Measurements from ENCODE around the gene SPATA25. TPM values are rescaled to one million over a fixed set of nuclear protein-coding genes. Genes with fewer than 3 reads are reported as not detected.

SPATA25 gene
- total RNA-seq, 4 donors from 2014 or later = 1.8 to 27.0 (median 3.6) TPM

GRCh38 chr20:45912344-45912682 lies 24.9 kb upstream of the SPATA25 start:
- DNase-seq (ENCODE audit: low spot score) = no peak
- TF ChIP-seq CTCF (IDR thresholded peaks at IDR 0.05) = no peak
- no peak for ATAC-seq (ENCODE audit: low FRiP score)

- TF ChIP-seq CTCF (IDR thresholded peaks at IDR 0.05) = no peak
- DNase-seq (ENCODE audit: low spot score) = no peak
- ATAC-seq (ENCODE audit: low FRiP score) = peak; percentile 33
Observed at GRCh38 chr20:45911486-45912343, 24.3 kb upstream of the SPATA25 start, which contains the start of gene PLTP. Gene PLTP (minus strand): TSS chr20:45912155. CDS start chr20:45911452, 703 bp downstream.

- ATAC-seq (ENCODE audit: low FRiP score) (peak; percentile 92), DNase-seq (ENCODE audit: low spot score) (peak; percentile 99)
- TF ChIP-seq CTCF (IDR thresholded peaks at IDR 0.05) = no peak
Observed at GRCh38 chr20:45910670-45911485, 23.5 kb upstream of the SPATA25 start.

GRCh38 chr20:45909817-45910669 lies 22.6 kb upstream of the SPATA25 start:
- ATAC-seq (ENCODE audit: low FRiP score) = no peak
- TF ChIP-seq CTCF (IDR thresholded peaks at IDR 0.05) = no peak
- no peak for DNase-seq (ENCODE audit: low spot score)

- DNase-seq (ENCODE audit: low spot score) (no peak), ATAC-seq (ENCODE audit: low FRiP score) (no peak)
- TF ChIP-seq CTCF (IDR thresholded peaks at IDR 0.05) = no peak
Observed at GRCh38 chr20:45909336-45909808, 21.9 kb upstream of the SPATA25 start.

GRCh38 chr20:45908084-45908483 lies 20.7 kb upstream of the SPATA25 start:
- no peak for ATAC-seq (ENCODE audit: low FRiP score)
- no peak for TF ChIP-seq CTCF (IDR thresholded peaks at IDR 0.05)
- no peak for DNase-seq (ENCODE audit: low spot score)
